ENCODE results near the gene CEP164.
"Not testable (repeated sequence)": the region's sequence is repeated elsewhere in the genome, so short reads cannot be mapped to it uniquely, and the experiment has no call there.

The CEP164 gene

DNA sequence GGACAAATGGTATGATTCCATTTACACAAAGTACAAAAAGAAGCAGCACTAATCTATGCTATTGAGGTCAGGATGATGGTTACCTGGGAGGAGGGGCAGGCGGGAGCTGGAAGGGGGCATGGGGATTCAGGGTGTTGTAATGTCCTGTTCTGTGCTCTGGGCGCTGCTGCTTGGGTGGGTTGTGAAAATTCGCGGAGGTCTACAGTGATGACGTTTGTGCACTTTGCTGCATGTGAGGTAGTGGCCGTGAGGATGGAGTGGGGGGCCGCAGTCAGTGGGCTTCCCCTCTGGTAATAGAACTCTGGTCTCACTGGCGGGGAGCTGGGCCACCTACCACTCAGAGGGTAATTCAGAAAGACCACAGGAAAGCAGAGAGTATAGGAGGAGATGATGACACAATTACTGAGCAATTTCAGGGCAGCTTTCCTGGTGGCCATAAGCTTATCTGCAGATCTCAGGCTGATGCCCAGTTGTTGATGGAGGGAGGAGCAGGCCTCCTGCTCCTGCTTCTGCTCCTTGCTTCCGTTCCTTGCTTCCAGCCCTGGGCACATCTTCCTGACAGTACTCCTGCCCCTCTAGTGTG lies 121.5 kb downstream of the CEP164 start:
- DNase-seq (ENCODE audit: extremely low spot score) = no peak
- ChIA-PET CTCF (interaction anchor here (1.3 to 5.0 kb wide), 3 partner anchors 20 to 43 kb away, joined by 3 to 31 read pairs (median 5); no protein-coding TSS in a partner anchor), POLR2A (no interaction called here)
- TF ChIP-seq, protein P1, sequence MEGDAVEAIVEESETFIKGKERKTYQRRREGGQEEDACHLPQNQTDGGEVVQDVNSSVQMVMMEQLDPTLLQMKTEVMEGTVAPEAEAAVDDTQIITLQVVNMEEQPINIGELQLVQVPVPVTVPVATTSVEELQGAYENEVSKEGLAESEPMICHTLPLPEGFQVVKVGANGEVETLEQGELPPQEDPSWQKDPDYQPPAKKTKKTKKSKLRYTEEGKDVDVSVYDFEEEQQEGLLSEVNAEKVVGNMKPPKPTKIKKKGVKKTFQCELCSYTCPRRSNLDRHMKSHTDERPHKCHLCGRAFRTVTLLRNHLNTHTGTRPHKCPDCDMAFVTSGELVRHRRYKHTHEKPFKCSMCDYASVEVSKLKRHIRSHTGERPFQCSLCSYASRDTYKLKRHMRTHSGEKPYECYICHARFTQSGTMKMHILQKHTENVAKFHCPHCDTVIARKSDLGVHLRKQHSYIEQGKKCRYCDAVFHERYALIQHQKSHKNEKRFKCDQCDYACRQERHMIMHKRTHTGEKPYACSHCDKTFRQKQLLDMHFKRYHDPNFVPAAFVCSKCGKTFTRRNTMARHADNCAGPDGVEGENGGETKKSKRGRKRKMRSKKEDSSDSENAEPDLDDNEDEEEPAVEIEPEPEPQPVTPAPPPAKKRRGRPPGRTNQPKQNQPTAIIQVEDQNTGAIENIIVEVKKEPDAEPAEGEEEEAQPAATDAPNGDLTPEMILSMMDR (IDR thresholded peaks at IDR 0.05; ENCODE audit: control extremely low read depth, extremely low read depth, low read depth, missing control alignments) = no peak

DNA sequence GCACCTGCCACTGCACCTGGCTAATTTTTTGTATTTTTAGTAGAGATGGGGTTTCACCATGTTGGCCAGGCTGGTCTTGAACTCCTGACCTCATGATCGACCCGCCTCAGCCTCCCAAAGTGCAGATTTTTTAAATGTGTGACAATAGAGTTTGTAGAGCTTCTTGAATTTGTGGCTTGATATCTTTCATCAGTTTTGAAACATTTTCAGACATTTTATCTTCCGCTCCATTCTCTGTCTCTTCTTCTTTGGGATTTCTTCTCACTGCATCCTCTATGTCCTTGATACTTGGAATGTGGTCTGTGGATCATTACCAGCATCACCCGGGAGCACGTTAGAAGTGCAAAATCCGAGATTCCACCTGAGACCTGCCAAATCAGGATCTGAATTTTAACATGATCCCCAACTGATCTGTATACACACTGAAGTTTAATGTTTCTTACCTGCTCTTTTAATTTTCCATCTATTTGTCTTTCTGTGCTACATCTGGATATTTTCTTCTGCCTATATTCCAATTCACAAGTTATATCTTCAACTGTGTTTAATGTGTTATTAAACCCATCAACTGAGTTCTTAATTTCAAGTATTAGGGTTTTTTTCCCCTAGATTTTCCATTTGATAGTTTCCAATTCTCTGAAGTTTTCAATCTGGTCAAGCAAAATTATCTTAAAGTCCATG lies 126.4 kb downstream of the CEP164 start:
- CTCF ChIA-PET = interaction anchor here (1.2 to 2.9 kb wide), 2 partner anchors 28 to 29 kb away, joined by 3 to 12 read pairs; no protein-coding TSS in a partner anchor
- POLR2A ChIA-PET = no interaction called here

DNA sequence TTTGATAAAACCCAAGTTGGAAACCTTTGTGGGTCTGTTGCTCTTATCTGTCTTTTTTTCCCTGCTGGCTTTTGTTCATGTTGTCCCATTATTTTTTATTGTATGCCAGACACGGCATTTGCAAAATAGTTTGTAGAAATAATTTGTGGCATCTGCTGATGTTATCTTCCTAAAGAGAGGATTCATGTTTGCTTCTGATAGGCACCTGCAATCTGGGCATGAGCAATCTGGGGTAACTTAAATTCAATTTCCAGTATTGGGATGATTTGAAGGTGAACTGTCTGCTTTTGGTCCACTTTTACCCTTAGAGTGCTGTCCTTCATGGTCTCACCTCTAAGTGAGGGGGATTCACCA lies 126.9 kb downstream of the CEP164 start:
- DNase-seq (ENCODE audit: extremely low spot score) = no peak
- CTCF ChIA-PET = interaction anchor here (1.6 to 2.9 kb wide), 2 partner anchors 20 to 29 kb away, joined by 5 to 12 read pairs; no protein-coding TSS in a partner anchor
- POLR2A ChIA-PET = no interaction called here
- TF ChIP-seq, protein P1 (IDR thresholded peaks at IDR 0.05; ENCODE audit: control extremely low read depth, extremely low read depth, low read depth, missing control alignments) = no peak

More for the DNA sequence above, 126.4 kb downstream of the CEP164 start:
- DNase-seq (ENCODE audit: extremely low spot score) = no peak
- TF ChIP-seq, protein P1 (IDR thresholded peaks at IDR 0.05; ENCODE audit: control extremely low read depth, extremely low read depth, low read depth, missing control alignments) = no peak

DNA sequence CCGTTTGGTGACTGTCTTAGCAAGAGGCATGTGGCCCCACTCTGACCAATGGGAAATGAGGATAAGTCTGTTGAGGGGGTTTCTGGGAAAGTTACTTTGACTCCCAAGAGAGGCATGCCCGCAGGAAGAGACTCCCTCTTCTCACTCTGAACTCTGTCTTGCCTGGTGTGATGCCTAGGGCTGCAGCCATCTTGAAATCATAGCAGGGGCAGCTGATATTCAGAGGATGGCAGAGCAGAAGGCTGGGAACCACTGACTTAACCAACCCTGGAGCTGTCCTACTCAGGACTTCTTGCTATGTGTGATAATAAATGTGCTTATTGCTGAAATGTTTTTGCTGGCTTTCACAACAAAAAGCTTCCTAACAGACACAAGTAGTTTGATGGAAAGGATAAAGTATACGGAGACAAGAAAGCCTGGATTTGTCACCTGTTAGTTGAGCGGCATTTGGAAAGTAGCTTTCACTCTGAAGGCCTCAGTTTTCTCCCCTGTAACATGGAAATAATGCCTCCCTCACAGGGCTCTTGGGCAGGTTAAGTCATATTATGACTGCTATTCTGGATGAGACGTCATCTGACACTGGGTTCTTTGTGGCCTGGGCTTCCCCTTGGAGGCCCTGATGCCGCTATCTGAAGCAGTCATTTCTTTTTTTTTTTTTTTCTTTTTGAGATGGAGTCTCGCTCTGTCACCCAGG lies 128.5 kb downstream of the CEP164 start:
- TF ChIP-seq, protein P1 (IDR thresholded peaks at IDR 0.05; ENCODE audit: control extremely low read depth, extremely low read depth, low read depth, missing control alignments) = no peak
- POLR2A ChIA-PET = interaction anchor here (0.7 kb wide), 2 partner anchors 41 to 276 kb away, joined by 4 to 6 read pairs; no protein-coding TSS in a partner anchor
- CTCF ChIA-PET = interaction anchor here (1.2 to 2.9 kb wide), 6 partner anchors 9 to 31 kb away, joined by 3 to 12 read pairs (median 4); no protein-coding TSS in a partner anchor
- peak; percentile 76 for DNase-seq (ENCODE audit: extremely low spot score)

DNA sequence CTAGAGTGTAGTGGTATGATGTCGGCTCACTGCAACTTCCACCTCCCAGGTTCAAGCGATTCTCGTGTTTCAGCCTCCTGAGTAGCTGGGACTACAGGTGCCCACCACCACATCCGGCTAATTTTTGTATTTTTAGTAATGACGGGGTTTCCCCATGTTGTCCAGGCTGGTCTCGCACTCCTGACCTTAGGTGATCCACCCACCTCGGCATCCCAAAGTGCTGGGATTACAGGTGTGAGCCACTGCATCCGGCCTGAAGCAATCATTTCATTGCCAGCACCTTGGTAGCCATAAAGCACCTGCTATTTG lies 129.0 kb downstream of the CEP164 start:
- not testable (repeated sequence) for DNase-seq (ENCODE audit: extremely low spot score)
- POLR2A ChIA-PET = interaction anchor here (0.7 kb wide), 2 partner anchors 40 to 277 kb away, joined by 4 to 6 read pairs; no protein-coding TSS in a partner anchor
- CTCF ChIA-PET = interaction anchor here (1.2 to 2.9 kb wide), 6 partner anchors 9 to 31 kb away, joined by 3 to 12 read pairs (median 6); no protein-coding TSS in a partner anchor

DNA sequence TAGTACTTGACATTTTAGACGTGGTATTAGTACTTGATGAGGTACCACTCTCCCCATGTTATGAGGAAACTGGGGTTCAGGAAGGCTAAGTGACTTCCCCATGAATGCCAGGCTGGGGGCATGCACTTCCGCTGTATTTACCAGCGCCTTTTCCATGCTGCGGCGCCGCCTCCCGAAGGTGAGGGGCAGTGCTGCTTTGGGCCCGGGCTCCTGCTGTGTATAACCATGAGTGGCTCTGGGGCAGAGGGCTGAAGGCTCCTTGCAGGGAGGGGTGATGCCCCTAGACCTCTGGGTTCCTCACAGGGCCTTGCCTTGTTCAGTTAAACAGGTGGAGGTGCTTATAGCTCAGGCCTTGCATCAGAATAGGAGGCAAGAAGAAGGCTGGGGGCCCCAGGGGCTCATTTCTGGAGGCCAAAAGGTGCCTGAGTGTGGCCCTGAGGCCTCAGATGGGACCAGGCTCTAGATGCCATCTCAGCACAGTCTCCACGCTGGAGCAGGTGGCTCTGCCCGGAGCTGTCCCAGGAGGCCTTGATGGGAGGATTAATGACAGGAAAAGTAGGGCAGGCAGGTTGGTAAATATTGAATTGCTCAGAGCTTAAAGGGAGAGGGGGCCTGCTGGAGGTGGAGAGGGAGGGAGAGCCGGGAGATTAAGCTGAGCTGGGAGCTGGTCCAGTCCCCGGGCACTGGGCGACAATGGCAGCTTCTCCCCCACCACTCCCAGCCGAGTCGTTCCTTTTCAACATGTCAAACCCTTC lies 129.6 kb downstream of the CEP164 start:
- ChIA-PET CTCF (interaction anchor here (1.0 to 2.9 kb wide), 6 partner anchors 11 to 362 kb away, joined by 4 to 12 read pairs (median 6); no protein-coding TSS in a partner anchor), POLR2A (interaction anchor here (0.7 kb wide), 1 partner anchor 40 kb away, joined by 6 read pairs; no protein-coding TSS in a partner anchor)
- no peak for DNase-seq (ENCODE audit: extremely low spot score)
- TF ChIP-seq, protein P1 (IDR thresholded peaks at IDR 0.05; ENCODE audit: control extremely low read depth, extremely low read depth, low read depth, missing control alignments) = no peak
